Measurements from ENCODE around the gene TNFRSF1B.

TNFRSF1B gene

DNA sequence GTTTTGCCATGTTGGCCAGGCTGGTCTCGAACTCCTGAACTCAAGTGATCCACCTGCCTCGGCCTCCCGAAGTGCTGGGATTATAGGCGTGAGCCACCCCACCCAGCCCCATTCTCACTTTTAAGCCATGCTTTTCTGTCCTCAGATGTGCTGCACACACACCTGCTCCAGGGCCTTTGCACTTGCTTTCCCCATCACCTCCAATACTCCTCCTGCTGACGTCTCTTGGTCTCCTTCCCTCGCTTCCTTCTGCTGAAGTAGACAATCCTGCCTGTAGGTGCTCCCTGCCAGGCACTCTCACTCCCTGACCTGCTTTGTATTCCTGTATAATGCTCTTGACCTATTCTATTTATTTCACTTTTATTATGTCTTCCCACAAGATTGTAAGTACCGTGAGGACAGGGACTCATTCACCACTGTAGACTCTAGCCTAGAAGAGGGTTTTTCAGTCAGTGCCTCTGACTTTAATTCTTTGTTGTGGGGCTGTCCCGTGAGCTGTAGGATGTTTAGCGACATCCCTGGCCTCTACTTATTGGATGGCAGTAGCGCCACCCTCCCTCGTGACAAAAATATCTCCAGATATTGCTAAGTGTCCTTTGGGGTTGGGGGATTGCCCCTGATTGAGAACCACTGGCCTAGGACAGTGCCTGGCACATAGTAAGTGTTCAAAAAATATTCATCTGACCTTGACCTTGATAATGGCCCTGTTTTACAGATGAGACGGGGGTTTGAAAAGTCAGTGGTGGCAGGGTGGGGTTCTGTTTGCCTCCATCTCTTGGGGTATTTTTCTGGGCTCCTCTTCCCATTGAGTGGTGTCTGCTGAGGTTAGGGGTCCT lies 4.6 kb downstream of the TNFRSF1B start:
- H3K4me3 ChIP-seq (ENCODE audit: low read depth, low read length), result no peak overlapping the region
- TF ChIP-seq, protein P1, sequence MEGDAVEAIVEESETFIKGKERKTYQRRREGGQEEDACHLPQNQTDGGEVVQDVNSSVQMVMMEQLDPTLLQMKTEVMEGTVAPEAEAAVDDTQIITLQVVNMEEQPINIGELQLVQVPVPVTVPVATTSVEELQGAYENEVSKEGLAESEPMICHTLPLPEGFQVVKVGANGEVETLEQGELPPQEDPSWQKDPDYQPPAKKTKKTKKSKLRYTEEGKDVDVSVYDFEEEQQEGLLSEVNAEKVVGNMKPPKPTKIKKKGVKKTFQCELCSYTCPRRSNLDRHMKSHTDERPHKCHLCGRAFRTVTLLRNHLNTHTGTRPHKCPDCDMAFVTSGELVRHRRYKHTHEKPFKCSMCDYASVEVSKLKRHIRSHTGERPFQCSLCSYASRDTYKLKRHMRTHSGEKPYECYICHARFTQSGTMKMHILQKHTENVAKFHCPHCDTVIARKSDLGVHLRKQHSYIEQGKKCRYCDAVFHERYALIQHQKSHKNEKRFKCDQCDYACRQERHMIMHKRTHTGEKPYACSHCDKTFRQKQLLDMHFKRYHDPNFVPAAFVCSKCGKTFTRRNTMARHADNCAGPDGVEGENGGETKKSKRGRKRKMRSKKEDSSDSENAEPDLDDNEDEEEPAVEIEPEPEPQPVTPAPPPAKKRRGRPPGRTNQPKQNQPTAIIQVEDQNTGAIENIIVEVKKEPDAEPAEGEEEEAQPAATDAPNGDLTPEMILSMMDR (IDR thresholded peaks at IDR 0.05; ENCODE audit: low read depth, low read length), result no peak
- DNase-seq (ENCODE audit: low read depth, low spot score), result no peak
- in situ Hi-C loops (cut with HindIII; ENCODE audit: low sequenced_read_pairs), result no loop called here

DNA sequence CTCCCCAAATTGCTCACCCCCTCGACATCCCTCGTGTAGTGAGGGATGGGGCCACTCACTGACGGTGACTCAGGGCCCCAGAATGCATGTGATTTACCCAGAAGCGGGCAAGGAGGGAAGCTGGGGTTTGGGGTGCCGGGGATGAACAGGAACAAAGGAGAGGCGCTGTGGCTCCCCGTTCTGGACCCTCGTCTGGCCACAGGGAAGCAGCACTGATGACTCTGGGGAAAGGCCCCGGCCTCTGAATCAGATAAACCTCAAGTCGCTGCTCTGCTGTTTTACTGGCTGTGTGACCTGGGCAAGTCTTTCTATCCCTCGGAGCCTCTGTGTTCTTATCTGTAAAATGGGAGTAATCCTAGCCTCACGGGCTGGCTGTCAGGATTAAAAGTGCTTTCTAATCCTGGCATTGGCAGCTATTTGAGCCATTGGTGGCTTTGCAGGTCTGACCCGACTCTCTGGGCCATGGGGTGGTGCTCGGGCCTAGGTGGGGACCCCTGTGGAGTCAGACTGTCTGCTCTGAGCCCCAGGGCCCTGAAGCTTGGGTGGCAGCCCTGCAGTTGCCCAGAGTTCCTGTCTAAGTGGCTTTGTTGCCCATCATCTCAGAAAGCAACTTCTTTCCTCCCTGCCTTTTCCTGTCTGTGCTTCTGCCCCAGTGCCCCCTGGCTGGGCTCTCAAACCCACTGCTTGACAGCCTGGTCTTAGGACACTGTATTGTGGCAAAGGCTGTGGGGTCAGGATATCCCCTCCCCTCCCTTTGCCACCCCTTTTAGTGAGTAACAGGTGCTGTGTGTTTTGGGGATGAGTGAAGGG lies 5.5 kb downstream of the TNFRSF1B start:
- DNase-seq (ENCODE audit: low read depth, low spot score), result no peak
- in situ Hi-C loops (cut with HindIII; ENCODE audit: low sequenced_read_pairs), result no loop called here
- H3K4me3 ChIP-seq (ENCODE audit: low read depth, low read length), result no peak overlapping the region
- TF ChIP-seq, protein P1 (IDR thresholded peaks at IDR 0.05; ENCODE audit: low read depth, low read length), result no peak

DNA sequence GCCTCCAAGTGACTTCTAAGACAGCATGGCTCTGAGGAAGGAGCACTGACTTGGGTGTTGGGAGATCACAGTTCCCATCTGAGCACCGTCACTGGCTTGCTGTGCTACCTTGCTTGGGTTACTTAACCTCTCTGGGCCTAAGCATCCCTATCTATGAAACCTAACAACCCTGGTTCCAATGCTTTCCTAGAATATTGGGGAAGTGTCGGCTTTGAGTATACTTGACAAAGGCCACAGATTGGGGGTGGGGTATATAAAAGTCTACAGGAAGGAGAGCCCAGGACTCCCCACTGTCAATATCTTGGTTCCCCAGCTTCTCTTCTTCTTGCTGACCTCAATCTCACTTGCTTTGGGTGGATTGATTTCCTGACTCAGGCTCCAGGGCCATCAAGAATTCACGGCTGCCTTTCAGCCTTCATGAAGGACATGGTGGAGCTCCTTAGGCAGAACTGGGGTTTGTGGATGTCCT lies 6.3 kb downstream of the TNFRSF1B start:
- in situ Hi-C loops (cut with HindIII; ENCODE audit: low sequenced_read_pairs), result no loop called here
- H3K4me3 ChIP-seq (ENCODE audit: low read depth, low read length), result no peak overlapping the region
- no peak for DNase-seq (ENCODE audit: low read depth, low spot score)
- TF ChIP-seq, protein P1 (IDR thresholded peaks at IDR 0.05; ENCODE audit: low read depth, low read length), result no peak

DNA sequence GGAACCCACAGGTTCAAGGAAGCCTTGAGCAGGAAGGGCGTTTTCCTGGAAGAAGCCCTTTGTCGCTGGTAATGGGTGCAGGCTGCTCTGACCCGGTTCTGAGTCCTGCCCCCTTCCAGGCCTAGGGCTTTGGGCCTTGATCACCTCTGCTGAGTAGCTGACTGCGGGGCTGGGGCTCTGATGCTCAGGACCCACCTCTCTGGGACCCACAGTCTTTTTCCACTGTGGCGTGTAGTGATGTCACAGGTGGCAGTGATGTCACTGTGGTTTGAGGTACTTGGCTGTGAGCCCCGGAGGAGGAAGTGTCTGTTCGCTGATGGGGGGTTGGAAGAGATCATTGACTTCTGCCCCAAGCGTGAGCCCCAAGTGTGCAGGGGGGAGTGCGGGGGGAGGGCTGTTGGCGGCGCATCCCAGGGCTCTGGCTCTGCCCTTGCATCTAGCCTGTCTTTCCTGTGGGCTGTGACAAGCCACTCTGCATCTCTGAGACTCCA lies 6.9 kb downstream of the TNFRSF1B start:
- in situ Hi-C loops (cut with HindIII; ENCODE audit: low sequenced_read_pairs), result no loop called here
- no peak overlapping the region for H3K4me3 ChIP-seq (ENCODE audit: low read depth, low read length)
- TF ChIP-seq, protein P1 (IDR thresholded peaks at IDR 0.05; ENCODE audit: low read depth, low read length), result no peak
- no peak for DNase-seq (ENCODE audit: low read depth, low spot score)

DNA sequence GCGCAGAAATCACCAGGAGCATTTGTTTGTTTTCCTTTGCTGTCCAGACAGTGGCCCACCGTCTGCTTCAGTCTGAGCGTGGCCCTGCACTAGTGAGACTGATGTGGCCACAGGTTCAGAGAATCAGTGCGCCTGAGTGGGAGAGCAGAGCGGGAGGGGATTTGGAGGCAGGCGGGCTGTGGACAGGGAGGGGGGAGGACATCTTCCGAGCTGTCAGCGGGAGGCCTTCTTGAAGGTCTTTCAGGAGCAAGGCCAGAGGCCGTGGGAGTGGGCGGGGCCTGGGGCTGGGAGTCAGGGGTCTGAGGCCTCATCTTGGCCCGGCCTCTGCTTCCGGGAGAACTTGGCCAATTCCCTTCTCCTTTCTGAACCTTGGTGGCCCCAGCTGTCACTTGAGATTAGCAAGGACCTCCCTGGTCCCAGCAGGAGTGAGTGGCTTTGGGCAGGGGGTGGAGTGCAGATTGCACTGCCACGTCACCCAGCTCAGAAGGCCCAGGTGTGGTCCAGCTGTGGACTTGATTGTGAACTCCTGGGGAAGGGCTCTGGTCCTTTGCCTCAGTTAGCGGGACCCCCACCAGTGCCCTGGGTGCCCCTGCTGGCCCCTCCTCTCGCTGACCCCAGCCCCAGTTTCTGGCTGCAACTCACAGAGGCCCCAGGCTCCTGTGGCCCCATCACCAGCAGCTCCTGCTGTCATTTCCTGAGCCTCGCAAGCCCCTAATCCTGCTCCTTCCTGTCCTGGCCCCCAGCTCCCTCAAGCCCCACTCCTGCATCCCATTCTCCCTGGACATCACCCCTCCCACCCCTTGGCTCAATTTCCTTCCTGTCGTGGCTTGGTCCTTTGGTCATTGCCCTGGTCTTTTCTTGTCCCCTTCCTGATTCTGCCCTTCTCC lies 8.4 kb downstream of the TNFRSF1B start:
- DNase-seq (ENCODE audit: low read depth, low spot score), result no peak
- in situ Hi-C loops (cut with HindIII; ENCODE audit: low sequenced_read_pairs), result no loop called here
- H3K4me3 ChIP-seq (ENCODE audit: low read depth, low read length), result no peak overlapping the region
- TF ChIP-seq, protein P1 (IDR thresholded peaks at IDR 0.05; ENCODE audit: low read depth, low read length), result no peak

All from astrocyte of the spinal cord (primary cell).